Choroid plexus epithelial cell (primary cell): ENCODE data around the gene CDR2L.

ENCODE experiments used
- DNase-seq: peaks from one replicate; pipeline ENCODE4 v3.0.0-alpha.2; 2010; ENCODE audit warnings: low read depth
- H3K4me3 ChIP-seq: 2 replicates; pipeline ENCODE4 v1.5.1; 2011; ENCODE audit warnings: low read depth, mild to moderate bottlenecking, control low read depth, low read length, moderate library complexity
- CTCF ChIP-seq: conservative IDR thresholded peaks from 2 replicates; pipeline ENCODE4 v1.5.1; 2011; ENCODE audit warnings: low read depth, mild to moderate bottlenecking, control low read depth, inconsistent platforms, low read length, moderate library complexity

The CDR2L gene

GRCh38 chr17:75006653-75007052, 19.2 kb downstream of the CDR2L start:
- no peak overlapping the region for H3K4me3 ChIP-seq
- no peak for DNase-seq
- no peak for TF ChIP-seq CTCF

GRCh38 chr17:75008373-75008772, 20.9 kb downstream of the CDR2L start:
- H3K4me3 ChIP-seq, result no peak overlapping the region
- no peak for TF ChIP-seq CTCF
- no peak for DNase-seq

GRCh38 chr17:75009139-75009724, 21.8 kb downstream of the CDR2L start:
- H3K4me3 ChIP-seq, result no peak overlapping the region
- DNase-seq, result no peak

GRCh38 chr17:75010683-75011400, 23.4 kb downstream of the CDR2L start:
- DNase-seq, result peak; percentile 65
- TF ChIP-seq CTCF, result no peak

More at GRCh38 chr17:75009139-75009724, 21.8 kb downstream of the CDR2L start:
- TF ChIP-seq CTCF, result no peak

GRCh38 chr17:75011401-75012095, 24.1 kb downstream of the CDR2L start:
- DNase-seq, result peak; percentile 89
- H3K4me3 ChIP-seq, result peak overlapping the region; percentile 93
- no peak for TF ChIP-seq CTCF

More at GRCh38 chr17:75010683-75011400, 23.4 kb downstream of the CDR2L start:
- H3K4me3 ChIP-seq, result no peak overlapping the region

GRCh38 chr17:75012096-75012345, 24.6 kb downstream of the CDR2L start:
- TF ChIP-seq CTCF, result no peak
- peak overlapping the region; percentile 93 for H3K4me3 ChIP-seq
- DNase-seq, result no peak
